ENCODE results near the gene COL24A1.

COL24A1 gene

DNA sequence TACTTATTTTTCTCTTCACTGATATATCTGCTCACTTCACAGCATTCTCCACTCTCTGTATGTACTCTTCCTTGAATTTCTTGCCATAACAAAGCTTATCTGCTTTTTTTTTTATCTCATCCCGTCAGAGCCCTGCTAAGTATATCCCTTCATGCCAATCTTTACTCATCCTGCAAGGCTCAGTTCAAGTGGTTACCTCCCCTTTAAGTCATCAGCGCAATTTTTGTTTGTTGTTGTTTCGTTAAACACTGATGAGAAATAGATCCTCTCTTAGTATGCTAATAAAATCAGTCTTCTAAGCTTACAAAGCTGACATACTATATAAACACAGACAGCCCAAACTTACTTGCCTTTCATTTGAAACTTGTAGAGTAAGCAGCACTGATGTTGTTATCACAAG, 17.8 kb downstream of the COL24A1 start:
- DNase-seq = no peak
- Histone ChIP-seq H3K9ac (ENCODE audit: low read length) (no peak overlapping the region), H3K4me1 (ENCODE audit: control insufficient read depth in 1 of 2, insufficient read depth in 2 of 2, low read length in 2 of 2) (no peaks in the 10 kb centered on the region), H3K4me3 (ENCODE audit: low read depth, low read length) (no peak overlapping the region), H2BK5ac (ENCODE audit: low read depth, low read length, poor library complexity) (no peak overlapping the region), H2AFZ (ENCODE audit: insufficient read depth, low read length, poor library complexity) (no peak overlapping the region), H4K12ac (ENCODE audit: low read depth, low read length) (no peak overlapping the region), H3K9me3 (ENCODE audit: insufficient read depth, low read depth, low read length) (no peaks in the 10 kb centered on the region), H3K18ac (ENCODE audit: low read length) (no peak overlapping the region), H3K23ac (ENCODE audit: low read length) (no peak overlapping the region), H2BK12ac (ENCODE audit: low read length) (no peak overlapping the region), H3K4me2 (ENCODE audit: low read length) (no peak overlapping the region), H4K91ac (ENCODE audit: low read depth, low read length) (no peak overlapping the region), H3K36me3 (ENCODE audit: control insufficient read depth in 1 of 2, insufficient read depth in 2 of 2, low read length in 2 of 2) (no peaks in the 10 kb centered on the region), H3K79me1 (ENCODE audit: low read length) (no peaks in the 10 kb centered on the region), H3K27ac (ENCODE audit: low read depth, low read length) (no peak overlapping the region), H2AK5ac (ENCODE audit: low read length) (no peak overlapping the region), H3K14ac (ENCODE audit: low read length) (no peak overlapping the region), H3K27me3 (ENCODE audit: insufficient read depth, low read length) (no peaks in the 10 kb centered on the region), H3K79me2 (ENCODE audit: control insufficient read depth, insufficient read depth, low read length, poor library complexity) (no peaks in the 10 kb centered on the region), H4K8ac (ENCODE audit: low read depth, low read length) (no peak overlapping the region), H3K4ac (ENCODE audit: low read depth, low read length) (no peak overlapping the region), H2BK120ac (ENCODE audit: insufficient read depth, low read length, poor library complexity) (no peak overlapping the region)
- no CpG with 5 or more reads among the region's 3 CpGs for WGBS (ENCODE audit: extremely low coverage, insufficient coverage, insufficient read length)

DNA sequence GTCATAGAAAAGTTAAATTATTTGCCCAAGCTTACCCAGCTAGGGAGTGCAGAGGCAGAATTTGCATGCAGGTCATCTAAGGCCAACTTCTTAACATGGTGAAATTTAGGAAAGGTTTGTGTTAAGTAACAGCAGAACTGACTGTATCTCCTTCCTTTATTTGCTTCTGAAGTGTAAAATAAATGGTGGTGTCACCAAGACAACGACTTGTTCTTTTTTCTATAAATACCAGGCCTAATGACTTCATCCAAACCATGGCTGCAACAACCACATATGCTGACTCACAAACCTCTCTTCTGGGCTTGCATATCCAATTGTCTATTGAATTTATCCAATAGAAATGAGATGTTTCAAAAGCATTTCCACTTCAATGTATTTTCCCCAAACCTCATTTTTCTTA, 19.1 kb downstream of the COL24A1 start:
- Histone ChIP-seq H3K9me3 (ENCODE audit: insufficient read depth, low read depth, low read length) (no peaks in the 10 kb centered on the region), H2BK12ac (ENCODE audit: low read length) (no peak overlapping the region), H3K4ac (ENCODE audit: low read depth, low read length) (no peak overlapping the region), H3K4me2 (ENCODE audit: low read length) (no peak overlapping the region), H3K4me1 (ENCODE audit: control insufficient read depth in 1 of 2, insufficient read depth in 2 of 2, low read length in 2 of 2) (no peaks in the 10 kb centered on the region), H4K91ac (ENCODE audit: low read depth, low read length) (no peak overlapping the region), H2AFZ (ENCODE audit: insufficient read depth, low read length, poor library complexity) (no peak overlapping the region), H4K8ac (ENCODE audit: low read depth, low read length) (no peak overlapping the region), H3K4me3 (ENCODE audit: low read depth, low read length) (no peak overlapping the region), H3K27ac (ENCODE audit: low read depth, low read length) (no peak overlapping the region), H3K14ac (ENCODE audit: low read length) (no peak overlapping the region), H2BK5ac (ENCODE audit: low read depth, low read length, poor library complexity) (no peak overlapping the region), H3K9ac (ENCODE audit: low read length) (no peak overlapping the region), H4K12ac (ENCODE audit: low read depth, low read length) (no peak overlapping the region), H3K18ac (ENCODE audit: low read length) (no peak overlapping the region), H3K79me1 (ENCODE audit: low read length) (no peaks in the 10 kb centered on the region), H2BK120ac (ENCODE audit: insufficient read depth, low read length, poor library complexity) (no peak overlapping the region), H3K27me3 (ENCODE audit: insufficient read depth, low read length) (no peaks in the 10 kb centered on the region), H2AK5ac (ENCODE audit: low read length) (no peak overlapping the region), H3K23ac (ENCODE audit: low read length) (no peak overlapping the region), H3K36me3 (ENCODE audit: control insufficient read depth in 1 of 2, insufficient read depth in 2 of 2, low read length in 2 of 2) (no peaks in the 10 kb centered on the region), H3K79me2 (ENCODE audit: control insufficient read depth, insufficient read depth, low read length, poor library complexity) (no peaks in the 10 kb centered on the region)
- peak in 1 of 2 donors; percentile 27 for DNase-seq
- no CpG with 5 or more reads among the region's 1 CpG for WGBS (ENCODE audit: extremely low coverage, insufficient coverage, insufficient read length)

- no peak overlapping the region for H2BK5ac ChIP-seq (ENCODE audit: low read depth, low read length, poor library complexity)
- H3K14ac ChIP-seq (ENCODE audit: low read length) = no peak overlapping the region
- no peaks in the 10 kb centered on the region for H3K27me3 ChIP-seq (ENCODE audit: insufficient read depth, low read length)
- H3K79me2 ChIP-seq (ENCODE audit: control insufficient read depth, insufficient read depth, low read length, poor library complexity) = no peaks in the 10 kb centered on the region
- no peaks in the 10 kb centered on the region for H3K36me3 ChIP-seq (ENCODE audit: control insufficient read depth in 1 of 2, insufficient read depth in 2 of 2, low read length in 2 of 2)
- no peak overlapping the region for H2AFZ ChIP-seq (ENCODE audit: insufficient read depth, low read length, poor library complexity)
- no peaks in the 10 kb centered on the region for H3K4me1 ChIP-seq (ENCODE audit: control insufficient read depth in 1 of 2, insufficient read depth in 2 of 2, low read length in 2 of 2)
- H3K27ac ChIP-seq (ENCODE audit: low read depth, low read length) = no peak overlapping the region
- no peaks in the 10 kb centered on the region for H3K79me1 ChIP-seq (ENCODE audit: low read length)
- no peak overlapping the region for H4K91ac ChIP-seq (ENCODE audit: low read depth, low read length)
- no peak overlapping the region for H4K12ac ChIP-seq (ENCODE audit: low read depth, low read length)
- no CpG with 5 or more reads among the region's 3 CpGs for WGBS (ENCODE audit: extremely low coverage, insufficient coverage, insufficient read length)
- no peak overlapping the region for H3K4me2 ChIP-seq (ENCODE audit: low read length)
- H3K9me3 ChIP-seq (ENCODE audit: insufficient read depth, low read depth, low read length) = no peaks in the 10 kb centered on the region
- H2BK12ac ChIP-seq (ENCODE audit: low read length) = no peak overlapping the region
- no peak overlapping the region for H3K23ac ChIP-seq (ENCODE audit: low read length)
- no peak overlapping the region for H3K9ac ChIP-seq (ENCODE audit: low read length)
- H3K4ac ChIP-seq (ENCODE audit: low read depth, low read length) = no peak overlapping the region
- H2AK5ac ChIP-seq (ENCODE audit: low read length) = no peak overlapping the region
- H2BK120ac ChIP-seq (ENCODE audit: insufficient read depth, low read length, poor library complexity) = no peak overlapping the region
- no peak for DNase-seq
- H3K18ac ChIP-seq (ENCODE audit: low read length) = no peak overlapping the region
- no peak overlapping the region for H4K8ac ChIP-seq (ENCODE audit: low read depth, low read length)
- no peak overlapping the region for H3K4me3 ChIP-seq (ENCODE audit: low read depth, low read length)
Observed at GRCh38 chr1:86119214-86119764, 37.3 kb downstream of the COL24A1 start.

DNA sequence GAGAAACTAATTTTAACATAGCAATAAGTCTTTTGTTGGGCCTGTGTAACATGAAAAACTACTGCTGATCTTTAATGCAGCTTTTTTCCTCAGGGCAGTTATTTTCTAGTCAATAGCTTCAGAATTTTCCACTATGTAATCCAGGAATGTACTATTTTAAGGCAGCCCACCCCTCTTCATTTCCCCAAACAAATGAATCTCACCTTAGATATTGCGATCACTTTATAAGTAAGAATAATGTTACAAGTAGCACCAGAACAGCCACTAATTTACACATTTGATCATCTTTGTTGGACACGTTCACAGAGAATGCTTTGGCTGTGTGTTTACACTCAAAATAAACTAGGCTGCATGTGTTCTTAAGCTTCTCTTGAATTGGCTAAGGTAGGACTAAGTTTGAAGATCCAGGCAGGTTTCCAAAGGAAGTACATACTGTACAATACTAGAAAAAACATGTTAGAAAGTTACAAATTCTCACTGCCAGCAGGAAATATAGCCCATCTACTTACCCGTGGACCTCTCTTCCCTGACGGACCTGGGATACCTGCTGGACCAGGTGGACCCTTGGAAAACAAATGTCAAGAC, 41.7 kb downstream of the COL24A1 start:
- Histone ChIP-seq H2BK12ac (ENCODE audit: low read length) (no peak overlapping the region), H2BK5ac (ENCODE audit: low read depth, low read length, poor library complexity) (no peak overlapping the region), H4K12ac (ENCODE audit: low read depth, low read length) (no peak overlapping the region), H3K18ac (ENCODE audit: low read length) (no peak overlapping the region), H3K4ac (ENCODE audit: low read depth, low read length) (no peak overlapping the region), H2AK5ac (ENCODE audit: low read length) (no peak overlapping the region), H3K9me3 (ENCODE audit: insufficient read depth, low read depth, low read length) (no peaks in the 10 kb centered on the region), H3K9ac (ENCODE audit: low read length) (no peak overlapping the region), H3K27ac (ENCODE audit: low read depth, low read length) (no peak overlapping the region), H3K4me1 (ENCODE audit: control insufficient read depth in 1 of 2, insufficient read depth in 2 of 2, low read length in 2 of 2) (no peaks in the 10 kb centered on the region), H3K23ac (ENCODE audit: low read length) (no peak overlapping the region), H3K79me2 (ENCODE audit: control insufficient read depth, insufficient read depth, low read length, poor library complexity) (no peaks in the 10 kb centered on the region), H2AFZ (ENCODE audit: insufficient read depth, low read length, poor library complexity) (no peak overlapping the region), H3K27me3 (ENCODE audit: insufficient read depth, low read length) (no peaks in the 10 kb centered on the region), H3K4me3 (ENCODE audit: low read depth, low read length) (no peak overlapping the region), H3K14ac (ENCODE audit: low read length) (no peak overlapping the region), H4K8ac (ENCODE audit: low read depth, low read length) (no peak overlapping the region), H3K79me1 (ENCODE audit: low read length) (no peaks in the 10 kb centered on the region), H4K91ac (ENCODE audit: low read depth, low read length) (no peak overlapping the region), H3K36me3 (ENCODE audit: control insufficient read depth in 1 of 2, insufficient read depth in 2 of 2, low read length in 2 of 2) (no peaks in the 10 kb centered on the region), H2BK120ac (ENCODE audit: insufficient read depth, low read length, poor library complexity) (no peak overlapping the region), H3K4me2 (ENCODE audit: low read length) (no peak overlapping the region)
- no peak for DNase-seq
- no CpG with 5 or more reads among the region's 4 CpGs for WGBS (ENCODE audit: extremely low coverage, insufficient coverage, insufficient read length)
